Liver (tissue), 9 donors: Measurements from ENCODE around the gene GRPEL2. TPM values are rescaled to one million over a fixed set of nuclear protein-coding genes. Genes with fewer than 3 reads are reported as not detected.

Experiments used
- DNase-seq: peaks from one replicate; pipeline ENCODE4 v3.0.0-alpha.2; 2017; ENCODE audit warnings: low spot score
- H3K27ac ChIP-seq, 2 donors: one replicate each; pipeline ENCODE4 v1.7.0; 2013; ENCODE audit warnings: inconsistent platforms in 2 of 2, low read length in 2 of 2, control low read depth in 1 of 2, low read depth in 1 of 2, mild to moderate bottlenecking in 1 of 2
- H3K27me3 ChIP-seq, 4 donors: one replicate each; pipeline versions ENCODE4 v1.6.1 to v1.7.0; 2013; ENCODE audit warnings: low read length in 3 of 4, inconsistent platforms in 1 of 4, mild to moderate bottlenecking in 1 of 4, moderate library complexity in 1 of 4; ENCODE audit not compliant: control insufficient read depth in 4 of 4, insufficient read depth in 4 of 4
- H3K36me3 ChIP-seq, 4 donors: one replicate each; pipeline versions ENCODE4 v1.6.1 to v1.7.0; 2013; ENCODE audit warnings: low read length in 3 of 4, mild to moderate bottlenecking in 3 of 4, low read depth in 1 of 4, moderate library complexity in 1 of 4; ENCODE audit not compliant: control insufficient read depth in 4 of 4, insufficient read depth in 3 of 4
- H3K4me1 ChIP-seq, 4 donors: one replicate each; pipeline versions ENCODE4 v1.6.1 to v1.7.0; 2013; ENCODE audit warnings: low read length in 3 of 4, mild to moderate bottlenecking in 3 of 4, moderate library complexity in 1 of 4; ENCODE audit not compliant: control insufficient read depth in 4 of 4, insufficient read depth in 4 of 4
- H3K4me3 ChIP-seq, 3 donors: one replicate each; pipeline versions ENCODE4 v1.6.1 to v1.7.0; 2013; ENCODE audit warnings: low read length in 3 of 3, control low read depth in 1 of 3, low read depth in 1 of 3, mild to moderate bottlenecking in 1 of 3
- H3K9ac ChIP-seq, 2 donors: one replicate each; pipeline ENCODE4 v1.7.0; 2013; ENCODE audit warnings: low read length in 2 of 2, mild to moderate bottlenecking in 2 of 2, moderate library complexity in 2 of 2, control low read depth in 1 of 2, low read depth in 1 of 2
- H3K9me3 ChIP-seq, 4 donors: one replicate each; pipeline versions ENCODE4 v1.6.1 to v1.7.0; 2013; ENCODE audit warnings: low read length in 3 of 4; ENCODE audit not compliant: control insufficient read depth in 4 of 4
- EGR1 ChIP-seq, 2 donors: IDR thresholded peaks; 2 replicates each; pipeline ENCODE4 v1.6.1; 2016 to 2018; ENCODE audit warnings: antibody characterized with exemption in 2 of 2, low read depth in 2 of 2
- HNF4A ChIP-seq, 2 donors: conservative IDR thresholded peaks; 2 replicates each; pipeline ENCODE4 v1.6.1; 2016; ENCODE audit warnings: antibody characterized with exemption in 2 of 2, mild to moderate bottlenecking in 2 of 2
- JUND ChIP-seq, 2 donors: IDR thresholded peaks; 2 replicates each; pipeline ENCODE4 v1.6.1; 2016; ENCODE audit warnings: antibody characterized with exemption in 2 of 2
- NR2F2 ChIP-seq: IDR thresholded peaks from 2 replicates; pipeline ENCODE4 v1.6.1; 2016; ENCODE audit warnings: antibody characterized with exemption
- SP1 ChIP-seq: IDR thresholded peaks from 2 replicates; pipeline ENCODE4 v1.6.1; 2018; ENCODE audit warnings: antibody characterized with exemption, mild to moderate bottlenecking
- TAF1 ChIP-seq: conservative IDR thresholded peaks from 2 replicates; pipeline ENCODE4 v1.6.1; 2016; ENCODE audit warnings: antibody characterized with exemption, mild to moderate bottlenecking
- ZBTB33 ChIP-seq: IDR thresholded peaks from 2 replicates; pipeline ENCODE4 v1.6.1; 2016; ENCODE audit warnings: antibody characterized with exemption
- WGBS: extraction: QIAGEN DNeasy Blood & Tissue Kit; methylation state at CpG from one replicate; pipeline ENCODE4 v1.1.7; 2013; 5-methylcytosine and 5-hydroxymethylcytosine counted together
- polyA plus RNA-seq, 2 donors: library from polyadenylated mRNA; stranded (reverse) in 1 of 2; unstranded in 1 of 2; fragments of 200-250 nt in 1 of 2; fragments of >200 nt in 1 of 2; fragmentation: Nextera tagmentation in 1 of 2; extraction: Ambion mirVana in 1 of 2; gene quantifications; one replicate each; pipeline versions ENCODE4 v1.2.1 to v1.2.3, GENCODE V29; 2013 to 2015
- total RNA-seq, 2 donors: library from RNA; depleted of rRNA; stranded (reverse); fragments of >200 nt; gene quantifications; one replicate each; pipeline ENCODE4 v1.2.3, GENCODE V29; 2014
- TF ChIP-seq, protein P1 (sequence below): IDR thresholded peaks from 2 replicates; pipeline ENCODE4 v1.6.1; 2016; ENCODE audit warnings: antibody characterized with exemption, mild to moderate bottlenecking
- TF ChIP-seq, protein P2 (sequence below): fragments of 150-350 bp; IDR thresholded peaks from 2 replicates; pipeline ENCODE4 v1.5.1; 2017; ENCODE audit warnings: improper control_type of control experiment, low read depth, low read length; ENCODE audit not compliant: missing input control
- TF ChIP-seq, protein P3 (sequence below): IDR thresholded peaks from 2 replicates; pipeline ENCODE4 v1.6.1; 2016; ENCODE audit warnings: antibody characterized with exemption
- donor health status: healthy.
- donor health status: healthy.
- donor health status: healthy.
- donor health status: healthy.
- donor health status: healthy.

The GRPEL2 gene
- total and polyA plus RNA-seq, 4 donors = 2.5 to 9.5 (median 4.8) TPM

GRCh38 chr5:149376104-149376503 lies 30.8 kb downstream of the GRPEL2 start:
- H3K9ac ChIP-seq = no peak overlapping the region
- 95% methylated on average over 12 of the region's 12 CpGs for WGBS
- TF ChIP-seq NR2F2 = no peak
- TF ChIP-seq, protein P1, sequence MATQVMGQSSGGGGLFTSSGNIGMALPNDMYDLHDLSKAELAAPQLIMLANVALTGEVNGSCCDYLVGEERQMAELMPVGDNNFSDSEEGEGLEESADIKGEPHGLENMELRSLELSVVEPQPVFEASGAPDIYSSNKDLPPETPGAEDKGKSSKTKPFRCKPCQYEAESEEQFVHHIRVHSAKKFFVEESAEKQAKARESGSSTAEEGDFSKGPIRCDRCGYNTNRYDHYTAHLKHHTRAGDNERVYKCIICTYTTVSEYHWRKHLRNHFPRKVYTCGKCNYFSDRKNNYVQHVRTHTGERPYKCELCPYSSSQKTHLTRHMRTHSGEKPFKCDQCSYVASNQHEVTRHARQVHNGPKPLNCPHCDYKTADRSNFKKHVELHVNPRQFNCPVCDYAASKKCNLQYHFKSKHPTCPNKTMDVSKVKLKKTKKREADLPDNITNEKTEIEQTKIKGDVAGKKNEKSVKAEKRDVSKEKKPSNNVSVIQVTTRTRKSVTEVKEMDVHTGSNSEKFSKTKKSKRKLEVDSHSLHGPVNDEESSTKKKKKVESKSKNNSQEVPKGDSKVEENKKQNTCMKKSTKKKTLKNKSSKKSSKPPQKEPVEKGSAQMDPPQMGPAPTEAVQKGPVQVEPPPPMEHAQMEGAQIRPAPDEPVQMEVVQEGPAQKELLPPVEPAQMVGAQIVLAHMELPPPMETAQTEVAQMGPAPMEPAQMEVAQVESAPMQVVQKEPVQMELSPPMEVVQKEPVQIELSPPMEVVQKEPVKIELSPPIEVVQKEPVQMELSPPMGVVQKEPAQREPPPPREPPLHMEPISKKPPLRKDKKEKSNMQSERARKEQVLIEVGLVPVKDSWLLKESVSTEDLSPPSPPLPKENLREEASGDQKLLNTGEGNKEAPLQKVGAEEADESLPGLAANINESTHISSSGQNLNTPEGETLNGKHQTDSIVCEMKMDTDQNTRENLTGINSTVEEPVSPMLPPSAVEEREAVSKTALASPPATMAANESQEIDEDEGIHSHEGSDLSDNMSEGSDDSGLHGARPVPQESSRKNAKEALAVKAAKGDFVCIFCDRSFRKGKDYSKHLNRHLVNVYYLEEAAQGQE = no peak
- TF ChIP-seq HNF4A (conservative IDR thresholded peaks at IDR 0.05) = no peak
- no peak for TF ChIP-seq JUND (IDR thresholded peaks at IDR 0.05)
- no peak for TF ChIP-seq EGR1 (IDR thresholded peaks at IDR 0.05; ENCODE audit: low read depth in 2 of 2)
- TF ChIP-seq, protein P2, sequence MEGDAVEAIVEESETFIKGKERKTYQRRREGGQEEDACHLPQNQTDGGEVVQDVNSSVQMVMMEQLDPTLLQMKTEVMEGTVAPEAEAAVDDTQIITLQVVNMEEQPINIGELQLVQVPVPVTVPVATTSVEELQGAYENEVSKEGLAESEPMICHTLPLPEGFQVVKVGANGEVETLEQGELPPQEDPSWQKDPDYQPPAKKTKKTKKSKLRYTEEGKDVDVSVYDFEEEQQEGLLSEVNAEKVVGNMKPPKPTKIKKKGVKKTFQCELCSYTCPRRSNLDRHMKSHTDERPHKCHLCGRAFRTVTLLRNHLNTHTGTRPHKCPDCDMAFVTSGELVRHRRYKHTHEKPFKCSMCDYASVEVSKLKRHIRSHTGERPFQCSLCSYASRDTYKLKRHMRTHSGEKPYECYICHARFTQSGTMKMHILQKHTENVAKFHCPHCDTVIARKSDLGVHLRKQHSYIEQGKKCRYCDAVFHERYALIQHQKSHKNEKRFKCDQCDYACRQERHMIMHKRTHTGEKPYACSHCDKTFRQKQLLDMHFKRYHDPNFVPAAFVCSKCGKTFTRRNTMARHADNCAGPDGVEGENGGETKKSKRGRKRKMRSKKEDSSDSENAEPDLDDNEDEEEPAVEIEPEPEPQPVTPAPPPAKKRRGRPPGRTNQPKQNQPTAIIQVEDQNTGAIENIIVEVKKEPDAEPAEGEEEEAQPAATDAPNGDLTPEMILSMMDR = no peak
- no peak for TF ChIP-seq ZBTB33

DNA sequence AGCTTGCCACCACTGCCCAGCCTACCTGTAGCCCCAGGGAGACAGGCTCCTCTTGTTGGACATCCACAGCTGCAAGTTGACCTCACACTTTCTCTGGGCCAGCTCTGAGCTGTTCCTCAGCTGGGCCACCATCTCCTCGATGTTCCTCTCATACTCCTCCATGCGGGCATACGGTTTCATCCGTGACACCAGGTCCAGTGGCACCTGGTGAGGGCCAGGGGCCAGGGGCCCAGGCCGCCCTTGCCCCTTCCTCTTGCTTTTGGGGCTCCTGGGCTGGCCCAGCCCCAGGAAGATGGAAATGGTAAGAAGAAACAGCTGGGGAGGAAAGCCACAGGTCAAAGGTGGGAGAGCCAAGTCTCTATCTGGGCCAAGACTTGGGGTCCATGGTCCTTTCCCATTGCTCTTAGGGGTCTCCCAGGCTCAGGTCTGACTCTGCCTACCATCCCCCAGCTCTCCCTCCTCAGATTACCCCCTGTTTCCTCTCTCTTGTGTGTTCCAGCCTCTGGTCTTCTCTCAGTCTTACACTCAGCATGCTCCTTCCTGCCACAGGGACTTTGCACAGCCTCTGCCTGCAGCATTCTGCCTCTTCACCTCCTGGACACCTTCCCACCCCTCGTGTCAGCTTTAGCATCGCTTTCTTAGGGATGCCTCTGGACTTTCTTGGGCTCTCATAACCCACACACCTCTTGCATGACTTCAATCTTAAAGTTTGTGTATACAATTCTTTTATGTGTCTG lies 31.6 kb downstream of the GRPEL2 start:
- no peak overlapping the region for H3K4me3 ChIP-seq
- 93% methylated on average over 7 of the region's 7 CpGs for WGBS
- no peak for DNase-seq
- H3K4me1 ChIP-seq = peaks cover 0 to 2% (median 0%) of the 10 kb centered on the region in 4 donors
- no peak overlapping the region for H3K27ac ChIP-seq
- H3K9me3 ChIP-seq = no peaks in the 10 kb centered on the region
- H3K9ac ChIP-seq = no peak overlapping the region
- no peaks in the 10 kb centered on the region for H3K27me3 ChIP-seq
- no peaks in the 10 kb centered on the region for H3K36me3 ChIP-seq
- TF ChIP-seq, protein P1 = no peak
- no peak for TF ChIP-seq TAF1
- TF ChIP-seq HNF4A (conservative IDR thresholded peaks at IDR 0.05) = no peak
- TF ChIP-seq SP1 = no peak
- TF ChIP-seq JUND (IDR thresholded peaks at IDR 0.05) = no peak
- TF ChIP-seq, protein P3, sequence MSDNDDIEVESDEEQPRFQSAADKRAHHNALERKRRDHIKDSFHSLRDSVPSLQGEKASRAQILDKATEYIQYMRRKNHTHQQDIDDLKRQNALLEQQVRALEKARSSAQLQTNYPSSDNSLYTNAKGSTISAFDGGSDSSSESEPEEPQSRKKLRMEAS = no peak

More at GRCh38 chr5:149376104-149376503, 30.8 kb downstream of the GRPEL2 start:
- DNase-seq = no peak
- H3K27me3 ChIP-seq = no peaks in the 10 kb centered on the region
- no peak overlapping the region for H3K4me3 ChIP-seq
- no peaks in the 10 kb centered on the region for H3K4me1 ChIP-seq
- H3K36me3 ChIP-seq = no peaks in the 10 kb centered on the region
- no peak overlapping the region for H3K27ac ChIP-seq
- no peaks in the 10 kb centered on the region for H3K9me3 ChIP-seq
